GM18505 (cell line): ENCODE results near the gene SLC1A4.
A peak's percentile ranks its signal among the peaks of the same experiment; 100 is the strongest.
"Not testable (repeated sequence)": the region's sequence is repeated elsewhere in the genome, so short reads cannot be mapped to it uniquely, and the experiment has no call there.

Experiments used
- ATAC-seq: cut with Tn5 transposase; IDR thresholded peaks from one replicate; pipeline ENCODE4 v1.9.1; 2021; ENCODE audit not compliant: unreplicated experiment
- POLR2A ChIP-seq: IDR thresholded peaks from 4 replicates; pipeline ENCODE4 v1.6.1; 2011; ENCODE audit warnings: borderline replicate concordance; ENCODE audit not compliant: insufficient read depth, insufficient read length; ENCODE audit errors: extremely low read depth

The SLC1A4 gene

DNA sequence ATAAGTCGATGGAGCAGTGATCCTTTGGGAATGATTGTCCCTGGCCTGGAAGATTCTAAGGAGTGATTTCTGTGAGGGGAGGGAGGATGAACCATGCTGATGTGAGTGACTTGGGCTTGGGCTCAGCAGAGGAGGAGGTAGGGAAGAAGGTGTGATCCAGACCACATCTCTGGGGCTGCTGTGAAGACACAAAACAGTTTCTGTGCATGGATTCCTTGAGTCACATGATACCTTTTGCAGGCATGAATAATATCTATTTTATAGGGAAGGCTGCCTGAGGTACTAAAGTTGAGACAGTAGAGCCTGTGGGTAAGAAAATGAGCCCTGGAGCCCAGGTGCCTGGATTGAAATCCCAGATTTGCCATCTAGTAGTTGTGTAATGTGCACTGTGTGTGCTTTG is 29.8 kb downstream of the SLC1A4 start:
- ATAC-seq = no peak
- no peak for TF ChIP-seq POLR2A

DNA sequence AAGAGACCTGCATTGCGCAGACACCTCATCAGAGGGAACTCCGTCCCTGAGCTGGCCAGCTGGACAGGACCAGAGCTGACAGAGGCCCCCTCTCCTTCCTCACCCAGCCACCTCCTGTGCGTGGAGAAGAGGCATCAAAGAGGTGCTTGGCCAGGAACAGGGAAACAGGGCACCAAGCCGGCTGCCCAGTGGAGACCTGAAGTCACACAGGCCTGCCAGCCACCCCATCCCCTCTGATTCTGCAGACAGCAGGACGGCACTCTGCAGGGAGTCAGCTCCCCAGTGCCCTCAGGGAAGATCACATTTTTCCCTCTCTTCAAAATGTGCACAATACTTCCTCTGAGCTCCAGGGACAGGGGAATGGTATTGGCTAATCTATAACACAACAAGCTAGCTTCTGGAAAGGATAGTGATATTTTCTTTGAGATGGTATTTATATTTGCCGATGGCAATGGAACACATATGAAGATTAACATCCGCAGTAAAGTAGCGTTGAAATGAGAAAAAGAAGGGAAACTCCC is 30.5 kb downstream of the SLC1A4 start:
- TF ChIP-seq POLR2A = no peak
- no peak for ATAC-seq

DNA sequence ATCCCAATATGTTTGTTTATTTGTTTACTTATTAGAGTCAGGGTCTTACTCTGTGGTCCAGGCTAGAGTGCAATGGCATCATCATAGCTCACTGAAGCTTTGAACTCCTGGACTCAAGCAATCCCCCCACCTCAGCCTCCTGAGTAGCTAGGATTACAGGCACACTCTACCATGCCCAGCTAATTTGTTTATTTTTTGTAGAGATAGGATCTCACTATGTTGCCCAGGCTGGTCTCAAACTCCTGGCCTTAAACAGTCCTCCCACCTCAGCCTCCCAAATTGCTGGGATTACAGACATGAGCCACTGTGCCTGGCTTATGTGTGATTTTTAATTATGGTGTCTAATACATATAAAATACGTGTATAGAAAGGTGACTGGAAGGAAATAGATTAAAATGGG is 31.1 kb downstream of the SLC1A4 start:
- not testable (repeated sequence) for ATAC-seq

DNA sequence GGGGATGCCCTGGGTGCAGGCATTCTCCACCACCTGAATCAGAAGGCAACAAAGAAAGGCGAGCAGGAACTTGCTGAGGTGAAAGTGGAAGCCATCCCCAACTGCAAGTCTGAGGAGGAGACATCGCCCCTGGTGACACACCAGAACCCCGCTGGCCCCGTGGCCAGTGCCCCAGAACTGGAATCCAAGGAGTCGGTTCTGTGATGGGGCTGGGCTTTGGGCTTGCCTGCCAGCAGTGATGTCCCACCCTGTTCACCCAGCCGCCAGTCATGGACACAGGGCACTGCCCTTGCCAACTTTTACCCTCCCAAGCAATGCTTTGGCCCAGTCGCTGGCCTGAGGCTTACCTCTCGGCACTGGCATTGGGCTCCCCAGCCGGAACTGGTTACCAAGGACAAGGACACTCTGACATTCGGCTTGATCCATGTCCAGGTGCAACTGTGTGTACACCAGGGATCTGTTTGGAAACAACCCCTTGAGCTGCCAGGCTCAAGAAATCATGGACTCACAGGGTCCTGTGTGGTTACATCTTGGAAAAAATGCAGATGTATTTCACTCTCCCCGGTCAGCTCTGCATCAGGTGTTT is 31.8 kb downstream of the SLC1A4 start:
- no peak for ATAC-seq
- no peak for TF ChIP-seq POLR2A

DNA sequence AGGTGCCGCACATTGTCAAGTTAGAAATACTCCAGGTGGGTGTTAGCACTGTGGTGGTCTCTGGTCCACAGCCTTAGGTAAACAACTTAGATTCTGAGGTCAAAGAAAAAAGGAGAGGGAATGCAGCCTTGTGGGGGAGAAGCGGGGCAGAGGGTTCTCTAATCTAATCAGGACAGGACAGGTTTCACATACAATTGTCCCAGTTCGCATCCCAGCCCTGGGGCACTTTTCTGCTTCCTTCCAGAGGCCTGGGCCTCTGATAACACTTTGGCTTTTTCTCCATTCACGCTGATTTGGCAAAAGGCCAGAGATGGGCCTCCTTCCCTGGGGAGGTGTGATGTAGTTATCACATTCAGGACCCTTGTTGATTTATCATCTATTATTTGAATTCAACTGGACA is 32.5 kb downstream of the SLC1A4 start:
- ATAC-seq = no peak
- no peak for TF ChIP-seq POLR2A

DNA sequence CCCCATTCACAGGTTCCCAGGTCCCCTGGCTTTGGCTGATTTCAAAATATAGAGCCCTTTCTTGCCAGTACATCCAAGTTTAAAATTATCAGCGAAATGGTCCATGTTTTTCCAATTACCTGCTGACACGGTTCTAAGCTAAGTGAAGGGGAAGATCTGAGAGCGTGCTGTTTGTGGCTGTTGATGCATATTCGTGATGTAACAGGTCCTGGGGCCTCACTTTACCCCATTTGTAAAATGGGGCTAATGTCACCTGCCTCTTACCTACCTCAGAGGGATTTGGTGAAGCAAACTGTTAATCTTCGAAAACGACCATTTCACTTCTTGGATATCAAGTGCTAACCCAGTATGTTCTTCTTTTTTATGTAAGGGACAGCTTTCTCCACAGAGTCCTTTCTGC is 33.0 kb downstream of the SLC1A4 start:
- no peak for TF ChIP-seq POLR2A
- no peak for ATAC-seq

DNA sequence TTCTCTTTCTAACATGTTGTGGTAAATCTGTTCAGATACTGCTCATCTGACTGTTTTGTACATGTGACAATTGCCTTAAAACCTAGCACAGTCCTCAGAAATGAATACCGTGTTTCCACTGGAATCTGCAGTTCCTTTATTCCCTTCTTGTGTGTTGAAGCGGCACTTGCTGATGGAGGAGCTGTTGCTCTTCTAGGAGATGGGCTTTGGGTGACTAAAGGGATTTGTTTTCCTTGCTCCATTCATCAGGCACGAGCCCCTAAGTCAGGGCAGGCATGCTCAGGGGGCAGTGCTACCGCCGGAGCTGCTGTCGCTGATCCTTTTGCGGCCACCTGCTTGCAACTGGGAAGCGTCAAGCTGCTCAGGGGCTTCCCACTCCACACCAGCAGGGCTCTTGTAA is 34.5 kb downstream of the SLC1A4 start:
- TF ChIP-seq POLR2A = no peak
- no peak for ATAC-seq

DNA sequence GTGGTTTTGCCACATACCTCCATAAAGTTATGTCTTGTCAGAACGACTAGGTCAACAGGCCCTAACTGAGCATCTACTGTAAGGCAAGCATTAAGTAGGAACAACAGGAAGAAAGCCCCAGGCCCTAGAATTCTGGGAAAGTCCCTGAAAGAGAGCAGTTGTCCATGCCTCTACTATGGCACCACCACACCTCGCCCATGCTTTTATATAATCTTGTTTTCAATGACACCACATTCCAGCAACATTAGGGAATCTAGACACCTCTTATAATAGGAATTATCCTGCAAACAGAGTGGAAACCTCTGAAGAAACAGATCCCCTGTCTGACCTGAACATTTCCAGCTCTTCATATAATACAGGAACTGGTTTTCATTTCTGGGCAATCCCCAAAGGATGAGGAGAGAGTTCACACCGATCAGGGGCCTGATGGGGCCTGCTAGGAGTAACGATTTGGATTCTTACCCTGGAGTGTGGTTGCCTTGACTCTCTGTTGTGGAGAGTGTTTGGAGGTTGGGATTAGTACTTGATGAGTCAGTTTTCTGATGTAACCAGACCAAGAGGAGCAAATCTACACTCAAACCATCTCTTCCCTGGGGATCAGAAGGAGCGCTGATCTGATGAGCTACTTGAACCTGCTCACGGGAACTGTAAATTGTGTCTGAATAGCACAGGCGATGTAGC is 35.1 kb downstream of the SLC1A4 start:
- ATAC-seq = no peak
- no peak for TF ChIP-seq POLR2A

DNA sequence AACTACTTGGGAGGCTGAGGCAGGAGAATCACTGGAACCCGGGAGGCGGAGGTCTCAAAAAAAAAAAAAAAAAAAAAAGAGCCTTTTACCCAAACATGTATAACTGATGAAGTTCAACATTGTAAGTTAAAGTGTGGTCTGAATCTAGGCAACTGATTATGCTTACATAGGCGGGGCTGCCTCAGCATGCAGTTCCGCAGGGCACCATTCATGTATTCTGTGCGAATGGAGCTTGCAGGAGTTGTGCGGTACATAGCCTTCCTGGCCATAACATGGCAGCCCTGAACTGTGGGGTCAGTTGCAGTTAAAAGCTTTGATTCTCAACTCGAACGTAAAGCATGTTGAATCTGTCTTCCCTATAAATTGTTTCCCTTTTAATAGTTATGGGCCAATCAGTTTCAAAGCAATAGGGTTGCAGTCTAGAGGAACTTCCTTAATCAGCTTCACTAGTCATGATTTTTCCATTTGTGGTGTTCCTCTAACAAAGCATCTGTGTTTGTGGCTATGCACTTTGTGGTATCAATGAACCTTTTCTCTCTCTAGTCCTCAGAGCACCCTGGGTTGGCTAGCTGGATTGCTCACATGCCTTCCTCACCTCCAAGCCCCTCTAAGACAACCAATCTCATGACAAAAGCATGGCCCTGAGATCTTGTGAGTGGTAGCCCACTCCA is 36.4 kb downstream of the SLC1A4 start:
- no peak for ATAC-seq
- TF ChIP-seq POLR2A = no peak

DNA sequence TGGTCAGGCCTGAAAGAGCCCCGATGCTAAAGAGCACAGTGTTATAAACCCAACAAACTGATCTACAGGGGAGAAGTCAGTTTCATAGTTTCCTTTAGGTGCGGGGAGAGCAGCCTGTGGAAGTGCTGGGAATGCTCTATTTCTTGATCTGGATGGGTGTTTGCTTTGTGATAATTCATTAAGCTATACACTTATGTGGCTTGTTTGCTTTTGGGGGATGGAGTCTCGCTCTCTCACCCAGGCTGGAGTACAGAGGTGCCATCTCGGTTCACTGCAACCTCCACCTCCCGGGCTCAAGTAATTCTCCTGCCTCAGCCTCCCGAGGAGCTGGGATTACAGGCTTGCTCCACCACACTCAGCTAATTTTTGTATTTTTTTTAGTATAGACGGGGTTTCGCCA is 37.0 kb downstream of the SLC1A4 start:
- TF ChIP-seq POLR2A = no peak
- ATAC-seq = no peak

DNA sequence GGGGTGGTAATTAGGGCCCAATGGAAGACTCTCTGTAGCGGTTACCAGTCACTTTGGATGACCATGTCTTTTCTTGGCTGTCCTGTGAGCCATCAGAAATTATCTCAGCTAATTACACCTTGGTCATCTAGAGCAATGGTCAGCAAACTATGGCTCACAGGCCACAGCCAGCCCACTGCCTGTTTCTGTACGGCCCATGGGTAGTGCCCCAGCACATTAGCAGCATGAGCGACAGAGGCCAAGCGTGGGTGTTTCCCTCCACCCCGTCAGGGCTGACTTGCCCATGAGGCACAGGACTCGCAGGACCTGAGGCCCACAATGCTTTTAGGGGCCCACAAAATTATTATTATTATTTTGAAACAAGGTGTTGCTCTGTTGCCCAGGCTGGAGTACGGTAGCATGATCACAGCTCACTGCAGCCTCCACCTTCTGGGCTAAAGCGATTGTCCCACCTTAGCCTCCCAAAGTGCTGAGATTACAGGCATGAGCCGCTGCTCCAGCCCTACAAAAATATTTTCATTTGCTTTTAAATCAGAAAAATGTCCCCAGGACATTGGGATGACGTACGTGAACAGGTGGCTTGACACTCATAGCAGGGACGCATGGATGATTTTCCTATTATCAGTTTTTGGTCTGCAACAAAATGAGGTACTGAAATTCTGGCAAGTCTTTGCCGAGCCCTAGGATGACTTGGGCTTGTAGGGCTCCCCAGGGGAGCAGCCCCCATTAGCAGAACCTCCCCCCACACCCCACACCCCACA is 37.7 kb downstream of the SLC1A4 start:
- peak; percentile 42 for ATAC-seq
- no peak for TF ChIP-seq POLR2A

DNA sequence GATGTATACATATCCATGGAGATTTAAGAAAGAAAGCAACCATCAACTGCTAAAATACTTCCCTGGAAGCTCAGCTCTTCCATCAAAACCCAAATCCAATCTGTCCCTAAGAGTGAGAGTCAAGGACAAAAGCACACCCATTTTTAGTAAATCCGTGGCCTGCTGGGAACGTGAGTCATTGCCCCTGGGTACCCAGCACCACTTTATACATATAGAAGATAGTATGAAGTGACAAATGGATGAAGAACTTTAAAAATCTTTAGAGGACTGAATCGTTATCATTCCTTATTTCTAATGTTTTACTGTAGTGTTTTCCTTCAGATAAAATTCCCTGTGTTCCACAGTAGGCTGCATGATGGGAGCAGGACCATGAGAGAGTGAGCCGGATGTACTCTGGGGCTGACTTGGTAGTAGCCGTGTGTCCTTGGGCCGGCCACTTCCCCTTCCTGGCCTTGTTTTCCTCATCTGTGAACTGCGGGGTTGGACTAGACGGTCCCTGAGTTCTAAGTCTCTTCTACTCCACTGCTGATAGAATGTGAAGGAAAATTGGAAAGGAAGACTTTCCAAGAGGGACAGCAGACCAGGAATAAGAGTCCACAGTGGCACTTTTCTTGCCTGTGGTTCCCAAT is 38.5 kb downstream of the SLC1A4 start:
- TF ChIP-seq POLR2A = no peak
- no peak for ATAC-seq
